A549 (cell line): ENCODE data around the gene CD274. TPM values are rescaled to one million over a fixed set of nuclear protein-coding genes. Genes with fewer than 3 reads are reported as not detected.
A peak's percentile ranks its signal among the peaks of the same experiment; 100 is the strongest.

Experiments
- ATAC-seq, 2 experiments: fragments of 200-7000 bp in 1 of 2; fragments of >200 bp in 1 of 2; cut with Nextera tagmentation in 1 of 2; cut with Tn5 transposase in 1 of 2; 3 replicates each; pipeline versions ENCODE4 v1.8.0 to v1.9.1; 2018 to 2020; ENCODE audit warnings: mild to moderate bottlenecking in 1 of 2, moderate library complexity in 1 of 2
- CTCF ChIA-PET: fragments of 300-600 bp; sonication (Branson Sonifier 250); formaldehyde crosslinking; extraction: SDS; loops from one replicate; lab custom pipeline; 2021; ENCODE audit warnings: antibody characterized with exemption, inconsistent platforms; lab: Yijun Ruan, JAX
- POLR2A ChIA-PET: fragments of 350-600 bp; formaldehyde crosslinking; extraction: SDS; loops from one replicate; lab custom pipeline; 2021; ENCODE audit warnings: antibody characterized with exemption, inconsistent platforms; lab: Yijun Ruan, JAX
- DNase-seq, 2 experiments: peaks; one replicate each; pipeline versions ENCODE4 v3.0.0 to v3.0.0-alpha.2; 2011 to 2016; ENCODE audit warnings: low read depth in 1 of 2, low spot score in 1 of 2
- FAIRE-seq: peaks from 2 replicates; lab custom pipeline; 2011; peaks lifted over from hg19 to GRCh38; lab: Jason Lieb, UNC
- H3K27ac ChIP-seq, 2 experiments: fragments of >200 bp; sonication (Bioruptor Twin); formaldehyde crosslinking; 3 replicates each; pipeline ENCODE4 v1.5.1; 2016 to 2017
- H3K4me1 ChIP-seq: fragments of >200 bp; sonication (Bioruptor Twin); formaldehyde crosslinking; 3 replicates; pipeline ENCODE4 v1.6.1; 2016
- H3K4me2 ChIP-seq: fragments of >200 bp; sonication (Bioruptor Twin); formaldehyde crosslinking; 3 replicates; pipeline ENCODE4 v1.6.1; 2016
- H3K4me3 ChIP-seq: fragments of >200 bp; sonication (Bioruptor Twin); formaldehyde crosslinking; 3 replicates; pipeline ENCODE4 v1.5.1; 2016
- H3K9me3 ChIP-seq: fragments of >200 bp; sonication (Bioruptor Twin); formaldehyde crosslinking; 3 replicates; pipeline ENCODE4 v1.6.1; 2016
- BHLHE40 ChIP-seq: IDR thresholded peaks from 2 replicates; pipeline ENCODE4 v1.6.1; 2012; ENCODE audit warnings: low read depth, low read length, inconsistent platforms
- CEBPB ChIP-seq, 2 experiments: fragments of >200 bp in 1 of 2; sonication (Bioruptor Twin) in 1 of 2; formaldehyde crosslinking in 1 of 2; IDR thresholded peaks; 2 replicates each; pipeline ENCODE4 v1.6.1; 2012 to 2016
- CTCF ChIP-seq: fragments of >200 bp; sonication (Bioruptor Twin); formaldehyde crosslinking; IDR thresholded peaks from 3 replicates; pipeline ENCODE4 v1.5.1; 2016
- E2F6 ChIP-seq: IDR thresholded peaks from 2 replicates; pipeline ENCODE4 v1.6.1; 2012; ENCODE audit warnings: low read depth, borderline replicate concordance
- EP300 ChIP-seq, 2 experiments: fragments of >200 bp; sonication (Bioruptor Twin); formaldehyde crosslinking; IDR thresholded peaks; 2 replicates in 1 of 2; 3 replicates in 1 of 2; pipeline ENCODE4 v1.6.1; 2016 to 2017
- ESRRA ChIP-seq: fragments of 150-350 bp; IDR thresholded peaks from 2 replicates; pipeline ENCODE4 v1.6.1; 2014; ENCODE audit warnings: mild to moderate bottlenecking, low read length, borderline replicate concordance
- GATA3 ChIP-seq: IDR thresholded peaks from 2 replicates; pipeline ENCODE4 v1.6.1; 2012; ENCODE audit warnings: borderline replicate concordance
- HDAC2 ChIP-seq: fragments of 200-600 bp; sonication (generic); IDR thresholded peaks from 2 replicates; pipeline ENCODE4 v1.6.1; 2016
- HOXA7 ChIP-seq: fragments of 250-450 bp; sonication (Bioruptor Pico); IDR thresholded peaks from 2 replicates; pipeline ENCODE4 v1.5.0; 2020; ENCODE audit warnings: mild to moderate bottlenecking, moderate library complexity
- JUN ChIP-seq, 2 experiments: fragments of >200 bp; sonication (Bioruptor Twin); formaldehyde crosslinking; IDR thresholded peaks; 2 replicates in 1 of 2; 3 replicates in 1 of 2; pipeline ENCODE4 v1.6.1; 2016 to 2017
- JUNB ChIP-seq: fragments of >200 bp; sonication (Bioruptor Twin); formaldehyde crosslinking; IDR thresholded peaks from 2 replicates; pipeline ENCODE4 v1.6.1; 2016
- MAX ChIP-seq: IDR thresholded peaks from 2 replicates; pipeline ENCODE4 v1.6.1; 2012
- POLR2A ChIP-seq: IDR thresholded peaks from 2 replicates; pipeline ENCODE4 v1.6.1; 2012; ENCODE audit warnings: mild to moderate bottlenecking, low read length
- RAD21 ChIP-seq, 2 experiments: fragments of >200 bp in 1 of 2; sonication (Bioruptor Twin) in 1 of 2; formaldehyde crosslinking in 1 of 2; IDR thresholded peaks in 1 of 2; conservative IDR thresholded peaks in 1 of 2; 2 replicates in 1 of 2; 3 replicates in 1 of 2; pipeline ENCODE4 v1.6.1; 2012 to 2018; ENCODE audit warnings: inconsistent platforms in 1 of 2
- RARB ChIP-seq: fragments of 250-450 bp; sonication (Bioruptor Pico); IDR thresholded peaks from 2 replicates; pipeline ENCODE4 v1.8.0; 2021; ENCODE audit warnings: mild to moderate bottlenecking, moderate library complexity
- SMC3 ChIP-seq: fragments of >200 bp; sonication (Bioruptor Twin); formaldehyde crosslinking; IDR thresholded peaks from 3 replicates; pipeline ENCODE4 v1.6.1; 2018; ENCODE audit warnings: inconsistent platforms
- SREBF2 ChIP-seq: fragments of 450-650 bp; IDR thresholded peaks from 2 replicates; pipeline ENCODE4 v1.6.1; 2014; ENCODE audit warnings: mild to moderate bottlenecking, moderate library complexity
- TP53 ChIP-seq: fragments of 250-450 bp; sonication (Bioruptor Pico); IDR thresholded peaks from 2 replicates; pipeline ENCODE4 v1.5.0; 2021; ENCODE audit warnings: mild to moderate bottlenecking, moderate library complexity
- ZC3H11A ChIP-seq: fragments of 450-650 bp; IDR thresholded peaks from 2 replicates; pipeline ENCODE4 v1.6.1; 2014; ENCODE audit warnings: antibody characterized with exemption, mild to moderate bottlenecking
- ZSCAN20 ChIP-seq: fragments of 250-450 bp; sonication (Bioruptor Pico); IDR thresholded peaks from 2 replicates; pipeline ENCODE4 v1.8.0; 2022; ENCODE audit warnings: mild to moderate bottlenecking, moderate library complexity
- WGBS: methylation state at CpG from one replicate; pipeline ENCODE4 v1.1.6; 2017; ENCODE audit errors: missing lambda C conversion rate; 5-methylcytosine and 5-hydroxymethylcytosine counted together
- polyA plus RNA-seq, 4 experiments: library from polyadenylated mRNA; depleted of rRNA in 3 of 4; stranded (reverse); fragments of >200 nt; fragmentation: RNase III in 1 of 4; extraction: RNeasy Plus Mini Kit Qiagen cat#74134 plus additional on column Dnase treatment in 1 of 4; gene quantifications; 2 replicates in 3 of 4; 3 replicates in 1 of 4; pipeline ENCODE4 v1.2.3, GENCODE V29; 2011 to 2017

Gene CD274
- polyA plus RNA-seq, 2 of the 4 experiments (the other 2 are of a cell fraction), result 3.4 to 6.8 TPM

- ATAC-seq, result no peak
- FAIRE-seq, result no peak
- Histone ChIP-seq H3K4me1 (peaks cover 31% of the 10 kb centered on the region), H3K4me2 (no peak overlapping the region), H3K9me3 (no peaks in the 10 kb centered on the region), H3K27ac (no peak overlapping the region), H3K4me3 (no peak overlapping the region)
- CTCF ChIA-PET, result interaction anchor here (3.3 to 5.5 kb wide), 2 partner anchors 141 to 260 kb away, joined by 13 to 96 read pairs; partner anchors contain the start of gene INSL6
- POLR2A ChIA-PET, result no interaction called here
- TF ChIP-seq SREBF2 (no peak), HOXA7 (no peak), POLR2A (no peak)
- no peak for DNase-seq
Measured at GRCh38 chr9:5445886-5446285, 4.5 kb upstream of the CD274 start.

- Histone ChIP-seq H3K27ac (no peak overlapping the region), H3K4me2 (no peak overlapping the region), H3K4me1 (peaks cover 27% of the 10 kb centered on the region), H3K4me3 (no peak overlapping the region), H3K9me3 (no peaks in the 10 kb centered on the region)
- DNase-seq (no peak), FAIRE-seq (no peak), ATAC-seq (no peak)
- ChIA-PET CTCF (interaction anchor here (0.5 to 5.5 kb wide), 4 partner anchors 140 to 1016 kb away, joined by 3 to 96 read pairs (median 8); partner anchors contain the start of gene INSL6), POLR2A (interaction anchor here (0.6 kb wide), 1 partner anchor 83 kb away, joined by 3 read pairs; no protein-coding TSS in a partner anchor)
- WGBS, result 70% methylated on average over 3 of the region's 3 CpGs
- TF ChIP-seq TP53 (CRISPR knock-in tag) (no peak), EP300 (IDR thresholded peaks at IDR 0.05) (no peak), JUNB (no peak), HDAC2 (no peak), RARB (CRISPR knock-in tag) (no peak), ESRRA (no peak), SMC3 (no peak), ZSCAN20 (CRISPR knock-in tag) (no peak), JUN (IDR thresholded peaks at IDR 0.05) (no peak), ZC3H11A (no peak), GATA3 (no peak), SREBF2 (no peak), E2F6 (no peak), CTCF (no peak)
- TF ChIP-seq, all 56 proteins: peak for 0
Measured at GRCh38 chr9:5446451-5447236, 3.7 kb upstream of the CD274 start.

- no peak for DNase-seq
- TF ChIP-seq RAD21 (conservative IDR thresholded peaks at IDR 0.05 in 1 of 2, IDR thresholded peaks at IDR 0.05 in 1 of 2), result no peak
- TF ChIP-seq JUNB, result no peak
- TF ChIP-seq JUN (IDR thresholded peaks at IDR 0.05), result no peak
- TF ChIP-seq BHLHE40, result no peak
- TF ChIP-seq ZSCAN20 (CRISPR knock-in tag), result no peak
- no peak for TF ChIP-seq CEBPB (IDR thresholded peaks at IDR 0.05)
- no peak for TF ChIP-seq HOXA7
- no peak for TF ChIP-seq MAX
- CTCF ChIA-PET, result interaction anchor here (0.5 to 5.5 kb wide), 4 partner anchors 139 to 1015 kb away, joined by 3 to 96 read pairs (median 8); partner anchors contain the start of gene INSL6
- H3K4me1 ChIP-seq, result peaks cover 25% of the 10 kb centered on the region
- H3K27ac ChIP-seq, result peak overlapping the region in 1 of 2 experiments; percentile 27; a peak in 1 of 6 replicates
- FAIRE-seq, result no peak
- no peak for ATAC-seq
- H3K9me3 ChIP-seq, result no peaks in the 10 kb centered on the region
- H3K4me2 ChIP-seq, result no peak overlapping the region
- 64% methylated on average over 3 of the region's 3 CpGs for WGBS
- H3K4me3 ChIP-seq, result no peak overlapping the region
- POLR2A ChIA-PET, result interaction anchor here (0.6 kb wide), 1 partner anchor 83 kb away, joined by 3 read pairs; no protein-coding TSS in a partner anchor
Measured at GRCh38 chr9:5447337-5447736, 3.0 kb upstream of the CD274 start.
